Measurements from ENCODE around the gene ADAP1. TPM values are rescaled to one million over a fixed set of nuclear protein-coding genes. Genes with fewer than 3 reads are reported as not detected.

The ADAP1 gene
- total RNA-seq, 2 experiments from 2014 or later = 2.4 to 7.0 TPM

DNA sequence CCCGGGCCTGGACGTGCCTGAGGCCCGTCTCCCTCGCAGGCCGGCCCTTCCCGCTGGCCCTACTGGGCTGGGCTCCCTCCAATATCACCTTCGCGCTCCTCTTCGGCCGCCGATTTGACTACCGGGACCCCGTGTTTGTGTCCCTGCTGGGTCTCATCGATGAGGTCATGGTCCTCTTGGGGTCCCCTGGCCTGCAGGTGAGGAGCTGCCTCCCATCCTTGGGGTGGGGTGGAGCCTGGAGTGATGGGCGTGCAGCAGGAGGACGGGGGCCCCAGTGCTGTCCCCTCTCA, 30.6 kb upstream of the ADAP1 start:
- intact Hi-C loops (cut with micrococcal nuclease; ENCODE audit: unreplicated experiment) = no loop called here
- BruUV-seq (replicated peaks) = no TSS peak
- H3K27ac ChIP-seq (ENCODE audit: low read depth, low read length, poor library complexity, severe bottlenecking) = no peak overlapping the region
- H3K9me2 ChIP-seq (ENCODE audit: insufficient read depth, low read length) = no peaks in the 10 kb centered on the region
- no peaks in the 10 kb centered on the region for H3K36me3 ChIP-seq (ENCODE audit: insufficient read depth, low read length)
- no peaks in the 10 kb centered on the region for H4K20me1 ChIP-seq (ENCODE audit: insufficient read depth, low read length)
- H3K4me3 ChIP-seq (ENCODE audit: low read depth, low read length, poor library complexity, severe bottlenecking) = no peak overlapping the region
- no peak for DNase-seq (ENCODE audit: low spot score)
- ChIA-PET CTCF (ENCODE audit: unreplicated experiment) (no interaction called here), POLR2A (interaction anchor here (0.9 kb wide), 1 partner anchor 101 kb away, joined by 4 read pairs; no protein-coding TSS in a partner anchor)
- no peak overlapping the region for H2AFZ ChIP-seq (ENCODE audit: low read length)
- H3K9me3 ChIP-seq (ENCODE audit: low read length) = no peaks in the 10 kb centered on the region
- H3K4me1 ChIP-seq (ENCODE audit: insufficient read depth, low read length, poor library complexity, severe bottlenecking) = peaks cover 50% of the 10 kb centered on the region
- H3K79me2 ChIP-seq (ENCODE audit: insufficient read depth, low read depth, low read length) = no peaks in the 10 kb centered on the region
- TF ChIP-seq, protein P1, sequence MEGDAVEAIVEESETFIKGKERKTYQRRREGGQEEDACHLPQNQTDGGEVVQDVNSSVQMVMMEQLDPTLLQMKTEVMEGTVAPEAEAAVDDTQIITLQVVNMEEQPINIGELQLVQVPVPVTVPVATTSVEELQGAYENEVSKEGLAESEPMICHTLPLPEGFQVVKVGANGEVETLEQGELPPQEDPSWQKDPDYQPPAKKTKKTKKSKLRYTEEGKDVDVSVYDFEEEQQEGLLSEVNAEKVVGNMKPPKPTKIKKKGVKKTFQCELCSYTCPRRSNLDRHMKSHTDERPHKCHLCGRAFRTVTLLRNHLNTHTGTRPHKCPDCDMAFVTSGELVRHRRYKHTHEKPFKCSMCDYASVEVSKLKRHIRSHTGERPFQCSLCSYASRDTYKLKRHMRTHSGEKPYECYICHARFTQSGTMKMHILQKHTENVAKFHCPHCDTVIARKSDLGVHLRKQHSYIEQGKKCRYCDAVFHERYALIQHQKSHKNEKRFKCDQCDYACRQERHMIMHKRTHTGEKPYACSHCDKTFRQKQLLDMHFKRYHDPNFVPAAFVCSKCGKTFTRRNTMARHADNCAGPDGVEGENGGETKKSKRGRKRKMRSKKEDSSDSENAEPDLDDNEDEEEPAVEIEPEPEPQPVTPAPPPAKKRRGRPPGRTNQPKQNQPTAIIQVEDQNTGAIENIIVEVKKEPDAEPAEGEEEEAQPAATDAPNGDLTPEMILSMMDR (conservative IDR thresholded peaks at IDR 0.05; ENCODE audit: low read length) = no peak
- no peak for TF ChIP-seq EZH2phosphoT487 (IDR thresholded peaks at IDR 0.05; ENCODE audit: borderline replicate concordance, low read depth, low read length)
- H3K4me2 ChIP-seq (ENCODE audit: low read length) = no peak overlapping the region

- no TSS peak for BruUV-seq (replicated peaks)
- Histone ChIP-seq H3K27ac (ENCODE audit: low read depth, low read length, poor library complexity, severe bottlenecking) (no peak overlapping the region), H3K4me3 (ENCODE audit: low read depth, low read length, poor library complexity, severe bottlenecking) (no peak overlapping the region), H3K9me3 (ENCODE audit: low read length) (no peaks in the 10 kb centered on the region), H3K4me1 (ENCODE audit: insufficient read depth, low read length, poor library complexity, severe bottlenecking) (peaks cover 55% of the 10 kb centered on the region), H3K36me3 (ENCODE audit: insufficient read depth, low read length) (no peaks in the 10 kb centered on the region), H4K20me1 (ENCODE audit: insufficient read depth, low read length) (no peaks in the 10 kb centered on the region), H2AFZ (ENCODE audit: low read length) (no peak overlapping the region), H3K79me2 (ENCODE audit: insufficient read depth, low read depth, low read length) (no peaks in the 10 kb centered on the region), H3K9me2 (ENCODE audit: insufficient read depth, low read length) (no peaks in the 10 kb centered on the region), H3K4me2 (ENCODE audit: low read length) (no peak overlapping the region)
- ChIA-PET POLR2A (interaction anchor here (0.9 kb wide), 1 partner anchor 102 kb away, joined by 4 read pairs; no protein-coding TSS in a partner anchor), CTCF (ENCODE audit: unreplicated experiment) (no interaction called here)
- no peak for DNase-seq (ENCODE audit: low spot score)
- TF ChIP-seq, protein P1 (conservative IDR thresholded peaks at IDR 0.05; ENCODE audit: low read length) = no peak
- no peak for TF ChIP-seq EZH2phosphoT487 (IDR thresholded peaks at IDR 0.05; ENCODE audit: borderline replicate concordance, low read depth, low read length)
- intact Hi-C loops (cut with micrococcal nuclease; ENCODE audit: unreplicated experiment) = no loop called here
Observed at GRCh38 chr7:984361-985126, 30.1 kb upstream of the ADAP1 start.

DNA sequence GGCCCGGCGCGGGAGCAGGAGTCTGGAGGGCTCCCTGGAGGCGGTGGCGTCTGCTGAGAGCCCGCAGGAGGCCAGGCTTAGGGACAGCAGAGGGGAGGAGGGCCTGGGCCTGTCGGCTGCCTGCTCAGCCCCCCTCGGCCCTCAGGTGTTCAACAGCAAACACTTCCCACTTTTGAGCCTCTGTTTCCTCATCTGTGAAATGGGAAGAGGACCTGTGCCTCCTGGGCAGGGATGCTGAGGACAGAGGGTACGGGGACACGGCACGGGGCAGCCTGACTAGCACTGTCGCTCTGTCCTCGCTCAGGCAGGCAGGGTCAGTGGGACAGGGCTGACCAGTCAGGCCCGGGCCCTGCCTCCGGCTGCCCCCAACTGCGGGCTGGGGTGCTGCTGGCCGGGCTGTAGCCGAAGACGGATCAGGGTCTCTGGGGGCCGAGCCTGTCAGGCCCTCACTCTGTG, 29.2 kb upstream of the ADAP1 start:
- H3K36me3 ChIP-seq (ENCODE audit: insufficient read depth, low read length) = no peaks in the 10 kb centered on the region
- no peak overlapping the region for H3K4me2 ChIP-seq (ENCODE audit: low read length)
- TF ChIP-seq, protein P1 (conservative IDR thresholded peaks at IDR 0.05; ENCODE audit: low read length) = no peak
- no peak for TF ChIP-seq EZH2phosphoT487 (IDR thresholded peaks at IDR 0.05; ENCODE audit: borderline replicate concordance, low read depth, low read length)
- no peaks in the 10 kb centered on the region for H3K79me2 ChIP-seq (ENCODE audit: insufficient read depth, low read depth, low read length)
- H3K9me2 ChIP-seq (ENCODE audit: insufficient read depth, low read length) = no peaks in the 10 kb centered on the region
- no peaks in the 10 kb centered on the region for H4K20me1 ChIP-seq (ENCODE audit: insufficient read depth, low read length)
- BruUV-seq (replicated peaks) = no TSS peak
- CTCF ChIA-PET (ENCODE audit: unreplicated experiment) = no interaction called here
- H3K9me3 ChIP-seq (ENCODE audit: low read length) = no peaks in the 10 kb centered on the region
- H3K27ac ChIP-seq (ENCODE audit: low read depth, low read length, poor library complexity, severe bottlenecking) = no peak overlapping the region
- DNase-seq (ENCODE audit: low spot score) = no peak
- no peak overlapping the region for H2AFZ ChIP-seq (ENCODE audit: low read length)
- peaks cover 59% of the 10 kb centered on the region for H3K4me1 ChIP-seq (ENCODE audit: insufficient read depth, low read length, poor library complexity, severe bottlenecking)
- POLR2A ChIA-PET = no interaction called here
- intact Hi-C loops (cut with micrococcal nuclease; ENCODE audit: unreplicated experiment) = no loop called here
- no peak overlapping the region for H3K4me3 ChIP-seq (ENCODE audit: low read depth, low read length, poor library complexity, severe bottlenecking)

Measured in OCI-LY7 (cell line).